GM12878 (cell line): ENCODE data around the gene C5orf15.

Experiments used
- ATF7 ChIP-seq: fragments of 450-650 bp; IDR thresholded peaks from 2 replicates; pipeline ENCODE4 v1.6.1; 2016; ENCODE audit warnings: low read depth, mild to moderate bottlenecking
- BHLHE40 ChIP-seq, 2 experiments: fragments of 450-650 bp in 1 of 2; IDR thresholded peaks; 2 replicates each; pipeline ENCODE4 v1.6.1; 2011 to 2017; ENCODE audit warnings: low read depth in 2 of 2, borderline replicate concordance in 1 of 2, improper control_type of control experiment in 1 of 2, low read length in 1 of 2, mild to moderate bottlenecking in 1 of 2
- CTCF ChIP-seq, 3 experiments: IDR thresholded peaks in 2 of 3; conservative IDR thresholded peaks in 1 of 3; 2 replicates each; pipeline ENCODE4 v1.5.1; 2011; ENCODE audit warnings: low read depth in 3 of 3, low read length in 3 of 3, mild to moderate bottlenecking in 3 of 3, control low read depth in 2 of 3, moderate library complexity in 2 of 3, inconsistent platforms in 1 of 3, mixed read lengths in 1 of 3; ENCODE audit not compliant: control insufficient read depth in 2 of 3, insufficient read depth in 1 of 3; ENCODE audit errors: extremely low read depth in 1 of 3
- ELK1 ChIP-seq: IDR thresholded peaks from 2 replicates; pipeline ENCODE4 v1.6.1; 2012; ENCODE audit warnings: low read depth, low read length, improper control_type of control experiment
- MXI1 ChIP-seq: fragments of 150-350 bp; IDR thresholded peaks from 2 replicates; pipeline ENCODE4 v1.6.1; 2011; ENCODE audit warnings: low read depth, mild to moderate bottlenecking, inconsistent platforms, low read length, improper control_type of control experiment
- MYC ChIP-seq: IDR thresholded peaks from 2 replicates; pipeline ENCODE4 v1.6.1; 2011; ENCODE audit warnings: mild to moderate bottlenecking, low read length, moderate library complexity, inconsistent platforms; ENCODE audit not compliant: insufficient read depth, insufficient replicate concordance, insufficient read length, severe bottlenecking
- POLR2AphosphoS2 ChIP-seq: IDR thresholded peaks from 2 replicates; pipeline ENCODE4 v1.6.1; 2011; ENCODE audit warnings: low read depth, mild to moderate bottlenecking, low read length, improper control_type of control experiment, moderate library complexity
- POLR2AphosphoS5 ChIP-seq: IDR thresholded peaks from 2 replicates; pipeline ENCODE4 v1.6.1; 2011; ENCODE audit warnings: mild to moderate bottlenecking, low read length, inconsistent platforms
- SIX5 ChIP-seq: IDR thresholded peaks from 2 replicates; pipeline ENCODE4 v1.6.1; 2011; ENCODE audit warnings: mild to moderate bottlenecking, low read depth, low read length, moderate library complexity; ENCODE audit not compliant: severe bottlenecking
- YY1 ChIP-seq: IDR thresholded peaks from 2 replicates; pipeline ENCODE4 v1.6.1; 2011; ENCODE audit warnings: low read depth, mild to moderate bottlenecking, low read length
- ZNF274 ChIP-seq: IDR thresholded peaks from one replicate; pipeline ENCODE4 v1.8.0; 2011; ENCODE audit not compliant: insufficient read length, insufficient read depth
- TF ChIP-seq, protein P1 (sequence below): fragments of 450-650 bp; formaldehyde crosslinking; IDR thresholded peaks from 2 replicates; pipeline ENCODE4 v1.4.0; 2020; ENCODE audit warnings: mild to moderate bottlenecking, moderate library complexity
- TF ChIP-seq, protein P2 (sequence below): IDR thresholded peaks from 2 replicates; pipeline ENCODE4 v1.6.1; 2012; ENCODE audit warnings: low read depth, low read length, improper control_type of control experiment

- TF ChIP-seq POLR2AphosphoS5 (no peak), CTCF (IDR thresholded peaks at IDR 0.05 in 2 of 3, conservative IDR thresholded peaks at IDR 0.05 in 1 of 3; ENCODE audit: control insufficient read depth in 2 of 3, extremely low read depth in 1 of 3, insufficient read depth in 1 of 3, low read depth in 3 of 3, low read length in 3 of 3) (no peak), ZNF274 (no peak), SIX5 (no peak), POLR2AphosphoS2 (no peak), MYC (no peak), ELK1 (no peak), ATF7 (no peak), BHLHE40 (IDR thresholded peaks at IDR 0.05; ENCODE audit: borderline replicate concordance in 1 of 2, low read depth in 2 of 2, low read length in 1 of 2) (no peak), YY1 (no peak), MXI1 (no peak)
- TF ChIP-seq, protein P1, sequence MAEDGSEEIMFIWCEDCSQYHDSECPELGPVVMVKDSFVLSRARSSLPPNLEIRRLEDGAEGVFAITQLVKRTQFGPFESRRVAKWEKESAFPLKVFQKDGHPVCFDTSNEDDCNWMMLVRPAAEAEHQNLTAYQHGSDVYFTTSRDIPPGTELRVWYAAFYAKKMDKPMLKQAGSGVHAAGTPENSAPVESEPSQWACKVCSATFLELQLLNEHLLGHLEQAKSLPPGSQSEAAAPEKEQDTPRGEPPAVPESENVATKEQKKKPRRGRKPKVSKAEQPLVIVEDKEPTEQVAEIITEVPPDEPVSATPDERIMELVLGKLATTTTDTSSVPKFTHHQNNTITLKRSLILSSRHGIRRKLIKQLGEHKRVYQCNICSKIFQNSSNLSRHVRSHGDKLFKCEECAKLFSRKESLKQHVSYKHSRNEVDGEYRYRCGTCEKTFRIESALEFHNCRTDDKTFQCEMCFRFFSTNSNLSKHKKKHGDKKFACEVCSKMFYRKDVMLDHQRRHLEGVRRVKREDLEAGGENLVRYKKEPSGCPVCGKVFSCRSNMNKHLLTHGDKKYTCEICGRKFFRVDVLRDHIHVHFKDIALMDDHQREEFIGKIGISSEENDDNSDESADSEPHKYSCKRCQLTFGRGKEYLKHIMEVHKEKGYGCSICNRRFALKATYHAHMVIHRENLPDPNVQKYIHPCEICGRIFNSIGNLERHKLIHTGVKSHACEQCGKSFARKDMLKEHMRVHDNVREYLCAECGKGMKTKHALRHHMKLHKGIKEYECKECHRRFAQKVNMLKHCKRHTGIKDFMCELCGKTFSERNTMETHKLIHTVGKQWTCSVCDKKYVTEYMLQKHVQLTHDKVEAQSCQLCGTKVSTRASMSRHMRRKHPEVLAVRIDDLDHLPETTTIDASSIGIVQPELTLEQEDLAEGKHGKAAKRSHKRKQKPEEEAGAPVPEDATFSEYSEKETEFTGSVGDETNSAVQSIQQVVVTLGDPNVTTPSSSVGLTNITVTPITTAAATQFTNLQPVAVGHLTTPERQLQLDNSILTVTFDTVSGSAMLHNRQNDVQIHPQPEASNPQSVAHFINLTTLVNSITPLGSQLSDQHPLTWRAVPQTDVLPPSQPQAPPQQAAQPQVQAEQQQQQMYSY (CRISPR knock-in tag) = no peak
- TF ChIP-seq, protein P2, sequence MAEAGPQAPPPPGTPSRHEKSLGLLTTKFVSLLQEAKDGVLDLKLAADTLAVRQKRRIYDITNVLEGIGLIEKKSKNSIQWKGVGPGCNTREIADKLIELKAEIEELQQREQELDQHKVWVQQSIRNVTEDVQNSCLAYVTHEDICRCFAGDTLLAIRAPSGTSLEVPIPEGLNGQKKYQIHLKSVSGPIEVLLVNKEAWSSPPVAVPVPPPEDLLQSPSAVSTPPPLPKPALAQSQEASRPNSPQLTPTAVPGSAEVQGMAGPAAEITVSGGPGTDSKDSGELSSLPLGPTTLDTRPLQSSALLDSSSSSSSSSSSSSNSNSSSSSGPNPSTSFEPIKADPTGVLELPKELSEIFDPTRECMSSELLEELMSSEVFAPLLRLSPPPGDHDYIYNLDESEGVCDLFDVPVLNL = no peak
Observed at GRCh38 chr5:133930813-133931090, 37.7 kb downstream of the C5orf15 start.
